ENCODE data around the gene POLE. TPM values are rescaled to one million over a fixed set of nuclear protein-coding genes. Genes with fewer than 3 reads are reported as not detected.
A peak's percentile ranks its signal among the peaks of the same experiment; 100 is the strongest.
"Not testable (repeated sequence)": the region's sequence is repeated elsewhere in the genome, so short reads cannot be mapped to it uniquely, and the experiment has no call there.

POLE gene
- total RNA-seq, 2 donors from 2014 or later, result 125 to 154 TPM

DNA sequence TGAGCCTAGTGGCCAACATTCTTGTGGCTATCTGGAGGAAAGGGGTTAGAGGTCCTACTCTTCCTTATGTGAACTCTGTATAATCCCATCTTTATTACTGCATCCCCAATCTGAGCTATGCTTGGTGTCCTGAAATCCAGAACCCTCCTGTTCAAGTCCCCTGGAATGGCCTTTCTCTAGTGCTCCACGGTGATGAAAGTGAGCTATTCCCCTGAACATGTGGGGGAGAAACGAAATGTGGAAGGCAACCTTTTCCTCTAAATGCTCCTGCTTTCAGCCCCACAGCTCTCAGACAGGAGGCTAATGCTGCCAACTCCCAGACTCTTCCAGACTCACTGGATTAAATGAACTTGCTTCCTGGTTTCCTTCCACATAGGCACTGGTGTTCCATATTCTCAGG is 21.0 kb upstream of the POLE start:
- H3K4me1 Mint-ChIP-seq, result peaks cover under 1% of the 10 kb centered on the region
- peak overlapping the region; percentile 52 for H3K27ac Mint-ChIP-seq
- no peak for ATAC-seq (replicated peaks)
- peaks cover 7% of the 10 kb centered on the region for H3K36me3 Mint-ChIP-seq (ENCODE audit: low read depth)
- H3K27me3 Mint-ChIP-seq, result no peaks in the 10 kb centered on the region
- H3K4me3 Mint-ChIP-seq, result no peak overlapping the region
- peaks cover 5% of the 10 kb centered on the region for H3K9me3 Mint-ChIP-seq

GRCh38 chr12:132707241-132707640 is 20.1 kb upstream of the POLE start:
- Mint-ChIP-seq H3K27me3 (no peaks in the 10 kb centered on the region), H3K4me3 (no peak overlapping the region), H3K36me3 (ENCODE audit: low read depth) (peaks cover 2% of the 10 kb centered on the region), H3K27ac (no peak overlapping the region), H3K4me1 (no peaks in the 10 kb centered on the region), H3K9me3 (peaks cover 5% of the 10 kb centered on the region)
- ATAC-seq (replicated peaks), result no peak

DNA sequence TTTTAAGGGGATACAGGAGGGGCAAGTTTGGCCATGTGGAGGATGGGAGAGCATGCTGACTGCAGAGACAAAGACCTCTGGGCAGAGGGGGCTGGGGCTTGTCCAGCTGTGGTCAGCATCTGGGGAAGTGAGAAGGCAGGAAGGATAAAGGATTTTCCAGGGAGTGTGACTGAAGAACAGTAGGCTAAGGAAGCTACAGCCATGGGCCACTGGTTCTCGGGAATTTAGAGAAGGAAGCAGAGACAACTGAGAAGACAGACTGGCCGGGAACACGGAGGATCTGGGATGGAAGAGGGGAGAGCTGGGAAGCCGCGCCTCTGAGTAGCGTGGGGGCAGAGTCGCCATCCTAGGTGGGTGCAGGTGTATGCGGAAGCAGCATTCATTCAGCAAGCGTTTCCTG is 16.5 kb upstream of the POLE start:
- Mint-ChIP-seq H3K9me3 (peaks cover 5% of the 10 kb centered on the region), H3K4me3 (no peak overlapping the region), H3K4me1 (no peaks in the 10 kb centered on the region), H3K27me3 (no peaks in the 10 kb centered on the region), H3K27ac (no peak overlapping the region), H3K36me3 (ENCODE audit: low read depth) (peaks cover 23% of the 10 kb centered on the region)
- ATAC-seq (replicated peaks), result no peak

GRCh38 chr12:132702640-132703039 is 15.5 kb upstream of the POLE start:
- H3K27me3 Mint-ChIP-seq, result no peaks in the 10 kb centered on the region
- ATAC-seq (replicated peaks), result no peak

GRCh38 chr12:132700212-132700822 is 13.2 kb upstream of the POLE start:
- peaks cover 43% of the 10 kb centered on the region for H3K36me3 Mint-ChIP-seq (ENCODE audit: low read depth)
- H3K27ac Mint-ChIP-seq, result no peak overlapping the region

More at GRCh38 chr12:132702640-132703039, 15.5 kb upstream of the POLE start:
- H3K9me3 Mint-ChIP-seq, result no peaks in the 10 kb centered on the region
- no peaks in the 10 kb centered on the region for H3K4me1 Mint-ChIP-seq
- peaks cover 33% of the 10 kb centered on the region for H3K36me3 Mint-ChIP-seq (ENCODE audit: low read depth)
- H3K27ac Mint-ChIP-seq, result no peak overlapping the region
- H3K4me3 Mint-ChIP-seq, result no peak overlapping the region

DNA sequence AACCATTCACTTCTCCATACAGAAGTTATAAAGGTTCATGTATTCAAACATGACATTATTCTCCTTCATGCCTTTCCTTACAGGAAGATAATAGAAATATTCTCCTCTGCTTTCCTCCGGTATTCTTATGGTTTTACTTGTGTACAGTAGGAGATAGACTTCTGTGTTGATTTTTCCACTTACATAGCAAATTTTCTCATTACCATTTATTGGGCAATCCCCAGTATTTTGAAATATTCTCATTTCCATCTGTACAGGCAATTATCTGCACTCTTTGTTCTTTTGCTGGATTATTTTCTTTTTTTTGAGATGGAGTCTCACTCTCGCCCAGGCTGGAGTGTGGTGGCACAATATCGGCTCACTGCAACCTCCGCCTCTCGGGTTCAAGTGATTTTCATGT is 11.2 kb upstream of the POLE start:
- Mint-ChIP-seq H3K36me3 (ENCODE audit: low read depth) (peaks cover 43% of the 10 kb centered on the region), H3K4me1 (no peaks in the 10 kb centered on the region), H3K9me3 (no peaks in the 10 kb centered on the region), H3K27ac (no peak overlapping the region), H3K4me3 (no peak overlapping the region), H3K27me3 (no peaks in the 10 kb centered on the region)
- ATAC-seq (replicated peaks), result no peak

More at GRCh38 chr12:132700212-132700822, 13.2 kb upstream of the POLE start:
- ATAC-seq (replicated peaks), result no peak
- Mint-ChIP-seq H3K4me3 (no peak overlapping the region), H3K9me3 (no peaks in the 10 kb centered on the region), H3K27me3 (no peaks in the 10 kb centered on the region), H3K4me1 (no peaks in the 10 kb centered on the region)

GRCh38 chr12:132695431-132695830 is 8.3 kb upstream of the POLE start:
- H3K27me3 Mint-ChIP-seq, result no peaks in the 10 kb centered on the region
- H3K9me3 Mint-ChIP-seq, result no peaks in the 10 kb centered on the region
- peaks cover 42% of the 10 kb centered on the region for H3K36me3 Mint-ChIP-seq (ENCODE audit: low read depth)
- ATAC-seq (replicated peaks), result no peak
- no peak overlapping the region for H3K4me3 Mint-ChIP-seq
- H3K27ac Mint-ChIP-seq, result no peak overlapping the region
- H3K4me1 Mint-ChIP-seq, result no peaks in the 10 kb centered on the region

DNA sequence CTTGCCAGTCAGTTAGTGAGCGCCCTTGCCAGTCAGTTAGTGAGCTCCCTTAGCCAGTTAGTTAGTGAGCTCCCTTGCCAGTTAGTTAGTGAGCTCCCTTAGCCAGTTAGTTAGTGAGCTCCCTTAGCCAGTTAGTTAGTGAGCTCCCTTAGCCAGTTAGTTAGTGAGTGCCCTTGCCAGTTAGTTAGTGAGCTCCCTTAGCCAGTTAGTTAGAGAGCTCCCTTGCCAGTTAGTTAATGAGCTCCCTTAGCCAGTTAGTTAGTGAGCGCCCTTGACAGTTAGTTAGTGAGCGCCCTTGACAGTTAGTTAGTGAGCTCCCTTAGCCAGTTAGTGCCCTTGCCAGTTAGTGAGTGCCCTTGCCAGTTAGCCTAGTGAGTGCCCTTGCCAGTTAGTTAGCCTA is 7.7 kb upstream of the POLE start:
- not testable (repeated sequence) for H3K27me3 Mint-ChIP-seq; H3K9me3 Mint-ChIP-seq; H3K4me3 Mint-ChIP-seq; H3K4me1 Mint-ChIP-seq; ATAC-seq (replicated peaks); H3K27ac Mint-ChIP-seq
- H3K36me3 Mint-ChIP-seq (ENCODE audit: low read depth), result peaks cover 37% of the 10 kb centered on the region

GRCh38 chr12:132692030-132692429 is 4.9 kb upstream of the POLE start:
- not testable (repeated sequence) for H3K4me1 Mint-ChIP-seq; H3K27me3 Mint-ChIP-seq; H3K9me3 Mint-ChIP-seq; ATAC-seq (replicated peaks); H3K27ac Mint-ChIP-seq; H3K4me3 Mint-ChIP-seq
- H3K36me3 Mint-ChIP-seq (ENCODE audit: low read depth), result peaks cover 14% of the 10 kb centered on the region

DNA sequence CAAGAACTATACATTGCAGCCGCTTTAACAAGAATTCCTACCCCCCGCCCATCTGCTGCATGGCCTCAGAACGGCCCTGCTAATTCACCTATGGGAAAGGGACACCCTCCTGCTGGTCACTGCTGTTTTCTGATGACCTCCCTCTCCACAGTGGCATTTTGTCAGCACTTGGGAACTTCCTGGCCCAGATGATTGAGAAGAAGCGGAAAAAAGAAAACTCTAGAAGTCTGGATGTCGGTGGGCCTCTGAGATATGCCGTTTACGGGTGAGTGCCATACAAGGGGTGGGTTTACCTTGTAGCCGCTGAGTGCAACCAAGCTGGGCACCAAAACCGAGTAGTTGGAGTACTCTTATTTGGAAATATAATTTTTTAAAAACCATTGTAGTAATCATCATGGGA is 3.0 kb upstream of the POLE start:
- H3K9me3 Mint-ChIP-seq, result no peaks in the 10 kb centered on the region
- ATAC-seq (replicated peaks), result no peak
- no peak overlapping the region for H3K4me3 Mint-ChIP-seq
- no peaks in the 10 kb centered on the region for H3K27me3 Mint-ChIP-seq
- peaks cover 14% of the 10 kb centered on the region for H3K36me3 Mint-ChIP-seq (ENCODE audit: low read depth)
- H3K4me1 Mint-ChIP-seq, result peaks cover 4% of the 10 kb centered on the region
- no peak overlapping the region for H3K27ac Mint-ChIP-seq

DNA sequence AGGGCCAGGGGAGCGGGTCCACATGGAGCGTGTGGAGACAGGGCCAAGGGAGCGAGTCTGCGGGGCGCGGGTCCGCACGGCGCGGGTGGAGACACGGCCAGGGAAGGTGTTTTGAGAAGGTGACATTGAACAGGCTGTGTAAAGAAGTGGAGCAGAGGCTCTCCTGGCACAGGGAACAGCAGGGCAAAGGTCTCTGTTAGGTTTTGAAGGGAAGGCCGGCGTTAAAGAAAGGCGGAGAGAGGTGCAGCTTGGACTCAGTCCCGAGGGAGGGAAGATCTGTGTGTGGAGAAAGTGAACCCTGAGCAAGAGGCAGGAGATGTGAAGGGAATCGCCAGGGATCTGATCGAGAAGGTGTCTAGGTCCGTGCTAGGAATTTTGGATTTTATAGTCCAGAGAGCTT is 2.1 kb upstream of the POLE start:
- Mint-ChIP-seq H3K4me3 (peak overlapping the region; percentile 23), H3K27me3 (no peaks in the 10 kb centered on the region), H3K9me3 (no peaks in the 10 kb centered on the region), H3K36me3 (ENCODE audit: low read depth) (peaks cover 14% of the 10 kb centered on the region), H3K27ac (no peak overlapping the region), H3K4me1 (peaks cover 7% of the 10 kb centered on the region)
- ATAC-seq (replicated peaks), result no peak

DNA sequence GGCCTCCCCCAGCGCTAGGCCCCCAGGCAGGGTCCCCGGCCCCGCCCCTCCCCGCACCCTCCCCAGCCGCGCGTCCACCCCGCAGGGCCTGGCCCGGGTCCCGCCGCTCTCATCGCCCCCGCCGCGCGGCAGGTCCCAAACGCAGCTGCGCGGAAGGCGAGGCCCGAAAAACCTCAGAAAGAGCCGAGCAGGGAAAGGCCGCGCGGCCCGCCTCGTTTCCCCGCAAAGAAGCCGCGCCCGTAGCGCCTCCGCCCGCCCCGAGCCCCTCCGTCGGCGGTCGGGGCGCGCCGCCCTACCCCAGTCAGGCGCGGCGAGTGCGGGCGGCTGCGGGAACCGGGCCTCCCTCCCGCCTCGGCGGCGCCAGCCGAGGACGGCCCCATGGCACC is 324 bp downstream of the POLE start:
- Mint-ChIP-seq H3K27ac (peak overlapping the region; percentile 25), H3K9me3 (no peaks in the 10 kb centered on the region), H3K27me3 (no peaks in the 10 kb centered on the region)

GRCh38 chr12:132685400-132685799 is 1.7 kb downstream of the POLE start:
- H3K9me3 Mint-ChIP-seq, result no peaks in the 10 kb centered on the region
- H3K4me3 Mint-ChIP-seq, result peak overlapping the region; percentile 66
- peak overlapping the region; percentile 56 for H3K27ac Mint-ChIP-seq
- no peaks in the 10 kb centered on the region for H3K27me3 Mint-ChIP-seq
- H3K36me3 Mint-ChIP-seq (ENCODE audit: low read depth), result peaks cover 16% of the 10 kb centered on the region
- H3K4me1 Mint-ChIP-seq, result peaks cover 7% of the 10 kb centered on the region
- no peak for ATAC-seq (replicated peaks)

More for the DNA sequence above, 324 bp downstream of the POLE start:
- Mint-ChIP-seq H3K4me3 (peak overlapping the region; percentile 66), H3K36me3 (ENCODE audit: low read depth) (peaks cover 14% of the 10 kb centered on the region), H3K4me1 (peaks cover 7% of the 10 kb centered on the region)
- peak; percentile 14 for ATAC-seq (replicated peaks)

DNA sequence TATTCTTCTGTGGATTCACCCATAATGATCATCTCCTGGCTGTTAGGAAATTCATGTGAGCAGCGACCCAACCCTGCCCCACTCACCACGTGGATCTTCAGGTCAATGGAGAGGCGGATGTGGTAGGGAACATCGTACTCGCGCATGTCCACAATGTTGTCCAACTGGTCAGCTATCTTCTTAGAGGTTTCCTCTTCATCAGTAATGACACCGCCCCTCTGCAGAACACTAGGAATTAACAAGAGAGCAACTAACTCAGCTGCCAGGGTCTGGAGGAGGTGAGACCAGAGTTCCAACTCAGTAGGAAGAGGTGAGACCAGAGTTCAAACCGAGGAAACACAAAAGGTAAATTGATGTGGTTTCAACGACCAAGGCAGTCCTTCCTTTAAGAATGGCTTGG is 9.7 kb downstream of the POLE start:
- Mint-ChIP-seq H3K4me3 (no peak overlapping the region), H3K9me3 (no peaks in the 10 kb centered on the region), H3K4me1 (no peaks in the 10 kb centered on the region), H3K36me3 (ENCODE audit: low read depth) (peaks cover 85% of the 10 kb centered on the region), H3K27ac (no peak overlapping the region), H3K27me3 (no peaks in the 10 kb centered on the region)
- no peak for ATAC-seq (replicated peaks)

GRCh38 chr12:132675757-132676432 is 11.2 kb downstream of the POLE start:
- Mint-ChIP-seq H3K27me3 (no peaks in the 10 kb centered on the region), H3K27ac (no peak overlapping the region), H3K9me3 (no peaks in the 10 kb centered on the region), H3K4me3 (no peak overlapping the region), H3K4me1 (peaks cover 3% of the 10 kb centered on the region), H3K36me3 (ENCODE audit: low read depth) (peaks cover 100% of the 10 kb centered on the region)
- no peak for ATAC-seq (replicated peaks)
